ENCODE measurements around the gene COQ7. TPM values are rescaled to one million over a fixed set of nuclear protein-coding genes. Genes with fewer than 3 reads are reported as not detected.

Gene COQ7
- total RNA-seq, 1 donor from 2014 or later: 15.4 TPM

DNA sequence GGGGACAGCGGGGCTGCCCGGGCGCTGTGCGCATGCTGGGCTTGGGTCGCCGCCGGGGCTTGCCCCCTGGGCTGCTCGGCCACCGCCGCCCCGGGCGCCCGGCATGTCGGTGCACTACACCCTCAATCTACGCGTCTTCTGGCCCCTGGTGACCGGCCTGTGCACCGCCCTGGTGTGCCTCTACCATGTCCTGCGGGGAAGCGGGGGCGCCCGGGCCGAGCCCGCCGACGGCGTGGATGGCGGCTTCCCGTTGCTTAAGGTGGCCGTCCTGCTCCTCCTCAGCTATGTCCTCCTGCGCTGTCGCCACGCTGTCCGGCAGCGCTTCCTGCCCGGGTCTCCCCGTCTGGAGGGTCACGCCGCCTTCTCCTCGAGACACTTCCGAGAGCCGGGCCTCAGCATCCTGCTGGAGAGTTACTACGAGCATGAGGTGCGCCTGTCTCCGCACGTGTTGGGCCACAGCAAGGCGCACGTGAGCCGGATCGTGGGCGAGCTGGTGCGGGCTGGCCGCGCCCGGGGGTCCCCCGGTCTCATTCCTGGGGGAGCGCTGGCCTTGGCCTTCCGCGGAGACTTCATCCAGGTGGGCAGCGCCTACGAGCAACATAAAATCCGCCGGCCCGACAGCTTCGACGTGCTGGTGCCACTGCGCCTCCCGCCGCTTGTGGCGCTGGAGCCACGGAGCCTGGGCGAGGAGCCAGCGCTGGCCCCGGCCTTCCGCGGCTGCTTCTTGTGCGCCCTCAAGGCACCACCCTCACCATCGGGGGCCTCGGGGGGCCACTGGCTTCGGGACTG, 47.1 kb downstream of the COQ7 start:
- intact Hi-C loops (cut with DNase I): no loop called here
- Histone ChIP-seq H3K36me3 (peaks cover 13% of the 10 kb centered on the region), H3K27me3 (no peaks in the 10 kb centered on the region), H3K27ac (peak overlapping the region; percentile 97), H3K4me1 (peaks cover 46% of the 10 kb centered on the region), H3K4me3 (peak overlapping the region; percentile 85), H3K9me3 (no peaks in the 10 kb centered on the region)
- no peak for TF ChIP-seq CTCF (IDR thresholded peaks at IDR 0.05)
- ATAC-seq: peak; percentile 41
- DNase-seq: peak; percentile 85

DNA sequence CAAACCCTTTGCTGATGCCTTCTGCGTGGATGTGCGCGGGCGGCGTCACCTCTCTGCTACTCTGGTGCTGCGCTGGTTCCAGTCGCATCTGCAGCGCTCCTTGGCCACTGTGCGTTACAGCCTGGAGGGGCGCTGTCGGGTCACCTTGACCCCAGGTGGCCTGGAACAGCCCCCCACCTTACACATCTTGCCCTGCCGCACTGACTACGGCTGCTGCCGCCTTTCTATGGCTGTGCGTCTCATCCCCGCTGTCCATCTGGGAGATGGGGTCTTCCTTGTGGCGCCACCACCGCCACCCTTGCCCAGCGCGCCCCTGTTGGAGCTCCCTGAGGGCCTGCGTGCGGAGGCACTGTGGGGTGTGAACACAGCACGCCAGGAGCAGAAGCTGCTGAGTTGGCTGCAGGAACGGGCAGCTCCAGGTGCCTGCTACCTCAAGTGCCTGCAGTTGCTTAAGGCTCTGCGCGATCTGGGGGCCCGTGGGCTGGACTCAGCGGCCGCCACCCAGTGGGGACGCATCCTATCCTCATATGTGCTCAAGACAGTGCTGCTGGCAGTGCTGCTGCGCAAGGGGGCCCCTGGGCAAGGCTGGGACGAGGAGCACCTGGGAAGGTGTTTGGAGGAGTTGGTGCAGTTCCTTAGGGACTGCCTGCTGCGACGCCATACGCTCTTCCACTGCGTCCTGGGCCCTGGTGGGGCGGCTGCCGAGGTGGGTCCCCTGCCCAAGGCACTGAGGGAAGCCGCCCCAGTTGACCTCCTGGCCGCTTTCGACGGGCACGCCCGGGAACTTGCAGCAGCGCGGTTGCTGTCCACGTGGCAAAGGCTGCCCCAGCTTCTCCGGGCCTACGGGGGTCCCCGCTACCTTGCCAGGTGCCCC, 48.0 kb downstream of the COQ7 start:
- no peak for ATAC-seq
- no peaks in the 10 kb centered on the region for H3K9me3 ChIP-seq
- peak overlapping the region; percentile 97 for H3K27ac ChIP-seq
- peak overlapping the region; percentile 85 for H3K4me3 ChIP-seq
- peaks cover 53% of the 10 kb centered on the region for H3K4me1 ChIP-seq
- no peak for DNase-seq
- intact Hi-C loops (cut with DNase I): no loop called here
- no peaks in the 10 kb centered on the region for H3K27me3 ChIP-seq
- peaks cover 18% of the 10 kb centered on the region for H3K36me3 ChIP-seq
- peak; percentile 44 for TF ChIP-seq CTCF (IDR thresholded peaks at IDR 0.05)

DNA sequence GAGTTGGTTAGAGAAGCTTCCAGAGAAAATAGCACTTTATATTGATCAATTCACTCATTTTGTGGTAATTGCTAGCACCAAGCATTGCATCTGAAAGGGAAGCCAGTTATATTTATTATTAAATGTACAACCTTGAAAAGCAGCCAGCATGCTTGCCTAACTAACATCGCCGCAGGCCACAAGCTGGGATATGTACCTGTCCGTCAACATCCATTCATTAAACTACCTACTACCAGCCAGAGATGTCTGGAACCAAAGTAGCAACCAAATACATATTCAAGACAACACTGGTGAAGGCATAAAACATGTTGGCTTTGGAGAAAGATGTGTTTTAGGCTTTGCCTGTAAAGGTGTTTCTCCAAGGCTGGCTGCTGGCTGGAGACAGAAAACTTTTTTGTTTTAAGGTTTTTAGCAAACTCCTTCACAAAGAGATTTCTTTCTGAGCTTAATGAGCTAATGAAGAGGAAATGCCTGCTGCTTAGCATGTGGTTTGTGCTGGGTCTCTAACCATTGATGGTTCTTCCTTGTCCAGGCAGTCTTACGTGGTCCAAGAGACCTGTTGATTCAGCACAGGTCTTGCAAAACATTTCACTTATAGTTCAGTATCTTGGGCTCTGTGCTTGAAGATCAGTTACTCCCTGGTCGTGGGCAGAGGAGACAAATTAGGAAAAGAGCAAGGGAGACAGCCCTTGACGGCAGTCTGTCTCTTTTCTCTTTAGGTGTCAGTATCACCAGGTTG, 49.5 kb downstream of the COQ7 start:
- Histone ChIP-seq H3K36me3 (peaks cover 18% of the 10 kb centered on the region), H3K27ac (peak overlapping the region; percentile 80), H3K27me3 (no peaks in the 10 kb centered on the region), H3K9me3 (no peaks in the 10 kb centered on the region), H3K4me1 (peaks cover 62% of the 10 kb centered on the region), H3K4me3 (peak overlapping the region; percentile 2)
- intact Hi-C loops (cut with DNase I): no loop called here
- ATAC-seq: no peak
- no peak for TF ChIP-seq CTCF (IDR thresholded peaks at IDR 0.05)
- DNase-seq: no peak

DNA sequence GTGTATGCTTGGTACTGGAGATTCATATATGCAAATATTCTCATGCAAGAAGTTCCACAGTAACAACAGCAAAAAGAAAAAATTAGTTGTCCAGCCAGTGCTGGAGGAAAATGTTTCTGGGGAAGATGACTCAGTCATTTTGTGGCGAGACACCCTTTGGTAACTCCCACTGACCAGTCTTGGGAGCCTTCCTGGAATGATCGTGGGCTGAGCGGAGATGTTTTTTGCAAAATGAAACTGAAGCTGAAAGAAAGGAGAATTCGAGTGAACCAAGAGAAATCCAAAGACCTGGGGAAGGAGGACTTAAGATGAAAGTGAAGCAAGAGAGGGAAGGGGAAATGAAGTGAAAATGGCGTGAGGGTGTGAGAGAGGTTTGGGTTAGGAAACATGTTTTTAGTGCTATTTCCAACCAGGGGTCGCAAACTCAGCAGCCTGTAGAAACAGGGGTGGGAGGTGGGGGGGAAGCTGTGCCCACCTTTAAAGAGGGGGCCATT, 51.6 kb downstream of the COQ7 start:
- Histone ChIP-seq H3K36me3 (peaks cover 18% of the 10 kb centered on the region), H3K27ac (peak overlapping the region; percentile 80), H3K27me3 (no peaks in the 10 kb centered on the region), H3K4me1 (peaks cover 66% of the 10 kb centered on the region), H3K4me3 (peak overlapping the region; percentile 28), H3K9me3 (no peaks in the 10 kb centered on the region)
- TF ChIP-seq CTCF (IDR thresholded peaks at IDR 0.05): no peak
- DNase-seq (no peak), ATAC-seq (peak; percentile 45)
- intact Hi-C loops (cut with DNase I): no loop called here

DNA sequence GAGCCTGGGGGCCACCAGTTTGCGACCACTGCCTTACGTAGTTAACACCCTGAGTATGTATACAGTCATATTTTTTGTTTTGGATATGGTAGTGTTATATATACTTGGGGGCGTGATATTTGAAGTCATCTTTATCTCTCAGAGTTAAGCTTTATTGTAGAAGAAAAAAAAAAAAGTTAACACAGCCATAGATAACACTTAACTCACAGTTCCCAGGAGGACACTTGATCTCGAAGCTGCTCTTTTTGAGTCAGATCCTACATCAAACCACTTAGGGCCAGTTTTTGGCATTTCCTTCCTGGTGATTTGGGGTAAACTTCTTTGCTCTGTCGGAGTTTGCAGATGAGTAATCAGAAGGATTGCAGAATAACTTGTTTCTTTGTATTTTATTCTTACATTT, 52.1 kb downstream of the COQ7 start:
- Histone ChIP-seq H3K4me1 (peaks cover 66% of the 10 kb centered on the region), H3K27ac (peak overlapping the region; percentile 80), H3K9me3 (no peaks in the 10 kb centered on the region), H3K27me3 (no peaks in the 10 kb centered on the region), H3K36me3 (peaks cover 18% of the 10 kb centered on the region), H3K4me3 (peak overlapping the region; percentile 28)
- ATAC-seq (no peak), DNase-seq (no peak)
- no peak for TF ChIP-seq CTCF (IDR thresholded peaks at IDR 0.05)
- intact Hi-C loops (cut with DNase I): no loop called here

All from upper lobe of right lung (tissue), 1 donor.